Renal pelvis (tissue), 4 donors: Measurements from ENCODE around the gene FAM110A. TPM values are rescaled to one million over a fixed set of nuclear protein-coding genes. Genes with fewer than 3 reads are reported as not detected.
"Not testable (repeated sequence)": the region's sequence is repeated elsewhere in the genome, so short reads cannot be mapped to it uniquely, and the experiment has no call there.

Experiments used
- DNase-seq: peaks from one replicate; pipeline ENCODE4 v3.0.0-alpha.2; 2013
- polyA plus RNA-seq, 3 donors: library from polyadenylated mRNA; unstranded; fragments of 120-200 nt; gene quantifications; one replicate each; pipeline ENCODE4 v1.2.1, GENCODE V29; 2013; ENCODE audit not compliant: insufficient read length in 3 of 3

The FAM110A gene
- polyA plus RNA-seq, 3 donors: 9.6 to 12.0 (median 12.0) TPM

DNA sequence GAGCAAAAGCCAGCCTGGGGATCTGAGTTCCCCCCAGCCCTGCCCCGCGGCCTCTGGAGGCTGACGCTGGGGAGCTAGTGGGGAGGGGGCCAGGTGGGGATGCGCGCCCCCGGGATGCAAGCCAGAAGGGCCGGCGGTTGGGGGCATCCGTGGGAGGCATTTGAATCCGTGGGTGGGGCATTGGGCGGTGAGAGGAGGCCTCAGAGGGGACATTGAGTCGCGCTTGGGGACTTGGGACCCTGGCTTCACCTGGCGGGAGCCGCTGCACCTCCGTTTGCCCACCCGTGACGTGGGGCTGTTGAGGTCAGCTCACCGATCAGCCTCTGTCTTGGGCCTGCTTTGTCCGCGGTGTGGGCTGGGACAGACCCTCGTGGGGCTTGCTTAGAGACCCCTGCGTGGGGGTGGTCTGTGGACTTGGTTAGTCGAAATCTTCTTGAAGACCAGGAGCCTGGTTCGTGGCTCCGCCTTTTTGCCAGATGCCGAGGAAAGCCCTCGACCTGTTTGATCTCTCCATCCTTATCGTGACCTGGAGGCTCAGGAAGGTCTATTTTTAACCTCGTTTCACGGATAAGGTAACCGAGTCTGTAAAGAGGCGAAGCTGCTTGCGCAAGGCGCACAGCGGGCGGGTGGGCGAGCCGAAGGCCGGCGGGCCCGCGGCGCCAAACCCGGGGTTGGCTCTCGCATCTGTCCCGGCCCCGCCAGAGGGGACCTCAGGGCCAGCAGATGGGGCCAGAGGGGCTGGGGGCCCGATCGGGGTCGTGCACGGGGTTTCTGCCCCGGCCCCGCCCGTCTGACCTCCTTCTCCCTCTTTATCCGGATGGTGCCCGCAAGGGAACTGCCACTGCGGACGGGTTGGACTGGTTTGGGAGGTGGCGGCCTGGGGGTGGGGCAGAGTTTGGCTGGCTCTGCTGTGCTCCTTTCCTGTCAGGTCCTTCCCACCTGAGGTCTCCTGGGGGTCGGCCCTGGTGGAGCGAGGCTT is 8.3 kb downstream of the FAM110A start:
- DNase-seq: no peak

DNA sequence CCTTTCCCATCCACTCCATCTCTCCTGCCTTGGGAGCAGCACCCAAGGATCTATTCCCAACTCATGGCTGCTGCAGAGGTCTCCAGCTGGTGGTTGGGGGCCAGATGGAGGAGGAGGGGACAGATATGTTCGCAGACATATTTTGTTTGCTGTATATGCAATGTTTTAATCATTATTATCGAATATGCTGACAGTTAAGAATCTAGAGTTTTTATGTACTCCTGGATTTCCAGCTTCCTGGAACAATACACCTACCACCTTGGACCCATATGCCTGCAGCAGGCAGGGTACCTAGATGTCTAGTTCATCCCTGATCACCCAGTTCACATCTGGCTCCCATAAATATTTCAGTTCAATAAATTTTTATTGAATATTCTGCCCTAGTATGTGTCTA is 9.0 kb downstream of the FAM110A start:
- DNase-seq: no peak

DNA sequence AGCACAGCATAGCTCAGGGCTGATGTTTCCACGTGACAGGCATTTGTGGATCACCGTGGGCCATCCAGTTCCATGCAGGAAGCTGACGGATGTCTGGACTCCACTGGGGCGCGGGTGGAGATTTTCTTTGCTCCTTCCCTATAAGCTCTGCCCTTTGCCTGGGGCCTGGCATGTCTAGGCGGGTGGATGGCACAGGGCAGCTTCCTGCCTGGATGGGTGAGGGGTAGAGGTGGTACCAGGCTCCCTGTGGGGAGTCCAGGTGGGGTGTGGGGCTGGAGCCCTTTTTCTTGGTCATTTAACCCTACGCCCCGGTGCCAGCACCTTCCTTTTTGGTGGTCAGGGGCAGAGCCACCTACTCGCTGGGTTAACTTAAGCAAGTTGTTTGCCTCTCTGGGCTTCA is 10.4 kb downstream of the FAM110A start:
- DNase-seq: no peak

DNA sequence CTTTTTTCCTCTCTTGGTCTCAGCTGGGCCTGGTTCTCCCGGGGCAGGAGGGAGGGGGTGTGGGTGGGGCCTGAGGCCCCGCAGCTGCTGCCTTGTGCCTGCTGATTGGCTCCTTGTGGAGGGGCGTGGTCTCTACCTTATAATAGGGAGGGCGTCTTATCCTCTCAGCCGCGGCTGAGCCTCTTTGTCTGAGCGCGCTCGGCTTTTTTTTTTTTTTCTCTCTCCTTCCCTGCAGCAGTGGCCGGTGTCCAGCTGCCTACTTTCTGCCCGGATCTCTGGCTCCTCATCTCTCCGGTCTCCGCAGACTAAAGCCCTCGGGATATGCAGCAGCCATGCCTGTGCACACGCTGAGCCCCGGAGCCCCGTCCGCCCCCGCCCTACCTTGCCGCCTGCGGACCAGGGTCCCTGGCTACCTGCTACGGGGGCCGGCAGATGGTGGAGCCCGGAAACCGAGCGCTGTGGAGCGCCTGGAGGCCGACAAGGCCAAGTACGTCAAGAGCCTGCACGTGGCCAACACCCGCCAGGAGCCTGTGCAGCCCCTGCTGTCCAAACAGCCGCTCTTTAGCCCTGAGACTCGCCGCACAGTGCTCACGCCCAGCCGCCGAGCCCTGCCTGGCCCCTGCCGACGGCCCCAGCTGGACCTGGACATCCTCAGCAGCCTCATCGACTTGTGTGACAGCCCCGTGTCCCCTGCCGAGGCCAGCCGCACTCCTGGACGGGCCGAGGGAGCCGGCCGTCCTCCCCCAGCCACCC is 11.1 kb downstream of the FAM110A start:
- peak; percentile 92 for DNase-seq

DNA sequence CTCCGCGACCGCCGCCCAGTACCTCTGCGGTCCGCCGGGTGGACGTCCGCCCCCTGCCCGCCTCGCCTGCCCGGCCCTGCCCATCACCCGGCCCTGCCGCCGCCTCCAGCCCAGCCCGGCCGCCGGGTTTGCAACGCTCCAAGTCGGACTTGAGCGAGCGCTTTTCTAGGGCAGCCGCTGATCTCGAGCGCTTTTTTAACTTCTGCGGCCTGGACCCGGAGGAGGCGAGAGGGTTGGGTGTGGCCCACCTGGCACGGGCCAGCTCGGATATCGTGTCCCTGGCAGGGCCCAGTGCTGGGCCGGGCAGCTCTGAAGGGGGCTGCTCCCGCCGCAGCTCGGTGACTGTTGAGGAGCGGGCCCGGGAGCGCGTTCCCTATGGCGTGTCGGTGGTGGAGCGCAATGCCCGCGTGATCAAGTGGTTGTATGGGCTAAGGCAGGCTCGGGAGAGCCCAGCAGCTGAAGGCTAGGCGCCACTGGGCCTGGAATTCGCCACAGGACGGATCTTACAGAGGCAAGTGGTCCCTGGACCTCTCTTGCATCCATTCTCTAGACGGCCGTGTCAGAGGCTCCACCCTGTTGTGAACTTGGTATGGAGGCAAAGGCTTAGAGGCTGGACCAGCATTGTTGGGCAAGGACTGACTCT is 11.8 kb downstream of the FAM110A start:
- no peak for DNase-seq

DNA sequence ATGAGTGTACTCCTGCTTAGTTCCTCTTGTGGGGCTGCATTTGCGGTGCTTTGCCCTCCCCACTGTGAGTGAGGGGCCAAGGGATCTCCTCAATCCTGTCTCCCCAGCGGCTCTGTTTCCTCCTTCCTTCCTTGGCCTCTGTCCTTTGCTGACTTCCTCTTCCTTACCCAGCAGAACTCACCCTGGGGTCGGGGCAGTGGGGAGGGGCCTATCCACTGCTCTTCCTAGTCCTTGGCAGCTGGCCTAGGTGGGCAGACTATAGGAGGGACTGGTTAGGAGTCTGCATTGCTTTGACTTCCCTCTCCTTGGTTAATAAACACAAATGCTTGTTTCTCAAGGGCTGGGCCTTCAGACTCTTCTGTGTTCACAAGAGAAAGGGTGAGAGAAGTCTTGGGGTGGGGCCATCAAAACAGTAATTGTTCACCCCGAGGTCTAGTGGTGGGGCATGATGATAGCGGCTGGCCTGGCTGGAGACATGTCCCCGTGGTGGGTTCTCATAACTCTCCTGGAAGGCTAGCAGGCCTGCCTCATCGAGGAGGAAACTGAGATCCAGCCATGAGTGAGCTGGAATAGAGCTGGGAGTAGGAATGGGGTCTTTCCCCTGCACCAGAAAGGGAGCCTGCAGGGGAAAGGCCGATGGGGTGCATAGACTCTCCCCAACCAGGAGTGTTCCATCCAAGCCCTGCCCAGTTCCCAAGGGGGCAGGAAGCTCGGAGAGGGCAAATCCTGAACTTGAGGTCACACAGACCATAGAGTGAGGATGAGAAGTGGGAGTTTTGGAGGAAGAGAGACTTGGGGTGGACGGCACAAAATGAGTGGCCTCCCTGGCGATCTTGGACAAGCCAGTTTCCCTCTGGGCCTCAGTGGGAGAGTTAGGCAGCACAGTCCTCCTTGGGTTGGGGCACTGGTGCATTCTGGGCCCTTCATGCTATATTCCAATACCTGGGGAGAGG is 12.7 kb downstream of the FAM110A start:
- no peak for DNase-seq

DNA sequence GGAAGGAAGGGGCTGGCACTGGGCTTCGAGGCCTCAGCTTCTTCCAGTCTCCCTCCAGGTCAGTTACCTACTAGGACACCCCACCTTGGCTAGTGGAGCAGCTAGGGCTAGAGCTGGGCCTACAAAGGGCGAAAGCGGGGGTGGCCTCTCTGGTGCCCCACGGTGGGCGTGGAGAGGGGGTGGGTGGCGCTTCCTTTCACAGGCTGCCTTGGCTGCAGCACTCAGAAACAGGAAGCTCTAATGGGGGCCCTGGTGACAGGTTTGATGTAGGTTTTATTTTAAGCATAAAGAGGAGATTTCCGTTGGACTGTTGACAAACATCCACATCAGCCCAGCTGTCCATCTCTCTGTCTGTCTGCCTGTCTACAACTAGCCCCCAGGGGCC is 13.4 kb downstream of the FAM110A start:
- DNase-seq: no peak

DNA sequence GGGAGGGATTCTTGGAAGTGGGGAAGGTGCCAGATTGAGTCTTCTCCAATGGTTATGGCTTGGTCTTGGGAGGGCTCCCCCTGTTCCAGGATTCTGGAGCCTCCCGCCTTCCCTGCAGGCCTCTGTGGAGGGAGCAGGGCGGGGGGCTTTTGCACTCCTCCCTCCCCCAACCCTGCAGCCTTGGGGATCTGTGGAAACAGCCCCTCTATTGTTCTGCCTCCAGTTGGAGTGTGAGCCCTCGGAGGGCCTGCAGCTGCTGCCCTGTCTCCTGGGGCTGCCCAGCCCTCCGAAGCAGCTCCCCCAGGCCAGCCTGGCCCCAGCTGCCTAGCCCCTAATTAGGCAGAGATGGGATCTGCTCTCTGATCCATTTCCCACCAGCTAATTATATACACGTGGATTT is 14.7 kb downstream of the FAM110A start:
- no peak for DNase-seq

DNA sequence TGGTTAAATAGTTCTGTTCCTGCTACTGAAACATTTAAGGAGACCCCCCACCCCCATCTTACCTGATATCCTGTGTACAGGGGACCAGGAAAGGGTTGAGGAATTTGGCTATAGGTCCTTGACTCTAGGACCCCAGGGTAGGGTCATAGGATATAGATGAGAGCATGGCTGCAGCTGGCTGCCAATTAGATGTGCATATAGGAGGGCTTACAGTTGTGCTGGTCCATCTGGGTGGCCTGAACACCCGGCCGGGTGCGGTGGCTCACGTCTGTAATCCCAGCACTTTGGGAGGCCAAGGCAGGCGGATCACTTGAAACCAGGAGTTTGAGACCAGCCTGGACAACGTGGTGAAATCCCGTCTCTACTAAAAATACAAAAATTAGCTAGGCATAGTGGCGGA is 15.2 kb downstream of the FAM110A start:
- not testable (repeated sequence) for DNase-seq

DNA sequence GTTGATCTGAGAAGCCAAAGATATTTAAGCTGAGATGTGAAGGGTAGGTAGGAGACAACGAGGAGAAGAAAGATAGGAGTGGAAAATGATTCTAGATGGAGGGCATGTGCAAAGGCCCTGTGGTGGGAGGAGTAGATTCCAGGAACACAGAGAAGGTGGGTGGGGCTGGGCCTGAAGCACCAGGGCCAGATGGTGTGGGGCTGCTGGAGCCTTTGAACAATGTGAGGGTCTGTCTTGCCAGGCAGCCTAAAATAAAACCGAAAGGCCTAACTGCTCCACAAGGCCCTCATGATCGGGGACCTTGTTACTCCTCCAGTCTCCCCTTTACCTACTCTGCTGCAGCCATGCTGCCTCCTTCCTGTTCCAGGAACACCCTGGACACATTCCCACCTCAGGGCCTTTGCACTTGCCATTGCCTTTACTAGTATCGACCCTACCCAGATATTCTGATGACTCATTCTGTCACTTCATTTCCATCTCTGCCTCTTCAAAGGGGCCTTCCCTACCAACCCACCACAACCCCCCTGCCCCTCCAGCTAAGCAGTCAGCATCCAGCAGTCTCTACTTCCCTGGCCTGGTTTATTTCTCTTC is 20.0 kb downstream of the FAM110A start:
- no peak for DNase-seq

DNA sequence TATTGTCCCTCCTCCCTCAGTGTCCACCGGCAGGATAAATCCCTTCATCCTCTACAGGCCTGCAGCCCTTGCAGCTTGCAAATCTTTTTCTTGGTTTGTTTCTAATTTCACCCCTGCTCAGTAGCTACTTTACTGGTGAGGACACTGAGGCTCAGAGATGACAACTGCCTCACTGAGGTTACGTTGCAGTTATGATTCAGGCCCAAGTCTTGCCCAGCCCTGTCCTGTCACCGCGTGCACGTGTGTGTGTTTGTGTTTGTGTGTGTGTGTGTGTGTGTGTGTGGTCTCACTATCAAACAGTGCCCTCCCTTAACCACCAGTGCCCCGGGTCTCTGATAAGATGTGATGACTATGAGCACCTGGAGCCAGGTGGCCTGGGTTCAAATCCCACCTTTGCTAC is 21.1 kb downstream of the FAM110A start:
- DNase-seq: no peak

DNA sequence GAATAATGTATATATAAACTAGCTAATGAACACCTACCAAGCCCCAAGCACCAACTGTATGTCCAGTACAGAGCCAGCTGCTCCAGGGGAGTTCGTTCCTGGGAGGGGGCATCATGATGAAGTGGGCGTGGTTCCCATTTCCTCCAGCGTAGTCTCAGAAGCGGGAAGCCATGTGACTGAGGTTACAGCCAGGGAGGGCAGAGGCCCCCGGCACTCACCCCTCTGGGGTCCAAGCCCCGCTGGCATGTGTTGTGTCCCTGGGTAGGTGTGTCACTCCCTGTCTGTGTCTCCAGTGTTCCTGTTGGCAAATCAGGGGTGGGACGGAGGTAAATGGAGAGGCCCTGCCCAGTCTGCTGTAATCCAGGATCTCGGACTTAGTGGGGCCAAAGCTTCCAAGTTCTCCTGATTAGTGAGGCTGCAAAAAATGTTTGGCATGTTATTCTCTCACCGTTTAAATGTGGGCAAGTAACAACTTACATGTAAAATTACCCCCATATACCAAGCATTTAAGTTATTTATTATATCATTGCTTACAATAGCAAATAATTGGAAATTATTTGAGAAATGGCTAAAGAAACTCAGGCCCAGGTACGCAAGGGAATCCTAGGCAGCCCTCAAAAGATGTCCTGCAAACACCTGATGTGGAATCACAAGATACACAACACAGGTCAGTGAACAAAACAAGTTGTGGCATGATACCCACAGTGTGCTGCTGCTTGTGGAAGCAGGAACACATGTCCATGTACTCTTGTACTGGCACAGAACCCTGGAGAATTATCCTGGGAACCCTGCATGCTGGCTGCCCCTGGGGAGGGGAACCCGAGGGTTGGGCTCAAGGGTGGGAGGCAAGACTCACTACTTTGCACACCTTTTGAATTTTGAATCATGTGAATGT is 22.2 kb downstream of the FAM110A start:
- no peak for DNase-seq

DNA sequence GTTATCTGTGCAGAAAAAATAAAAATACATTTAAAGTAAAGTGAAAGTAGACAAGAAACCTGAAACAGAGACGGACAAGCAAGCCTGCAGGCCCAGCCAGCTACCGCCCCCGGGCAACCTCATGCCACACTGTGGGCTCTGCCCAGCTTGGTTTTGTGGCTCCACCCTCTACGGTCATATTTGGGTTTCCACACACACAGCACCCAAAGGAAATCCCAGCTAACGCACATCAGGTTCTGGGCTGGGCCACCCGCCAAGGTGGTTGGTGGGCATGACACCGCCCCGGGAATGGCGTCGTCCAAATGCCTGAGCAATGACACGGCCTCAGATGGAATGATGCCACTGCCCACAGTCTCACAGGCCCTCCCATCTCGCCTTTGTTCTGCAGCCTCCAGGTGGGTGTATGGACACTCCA is 22.9 kb downstream of the FAM110A start:
- DNase-seq: no peak

DNA sequence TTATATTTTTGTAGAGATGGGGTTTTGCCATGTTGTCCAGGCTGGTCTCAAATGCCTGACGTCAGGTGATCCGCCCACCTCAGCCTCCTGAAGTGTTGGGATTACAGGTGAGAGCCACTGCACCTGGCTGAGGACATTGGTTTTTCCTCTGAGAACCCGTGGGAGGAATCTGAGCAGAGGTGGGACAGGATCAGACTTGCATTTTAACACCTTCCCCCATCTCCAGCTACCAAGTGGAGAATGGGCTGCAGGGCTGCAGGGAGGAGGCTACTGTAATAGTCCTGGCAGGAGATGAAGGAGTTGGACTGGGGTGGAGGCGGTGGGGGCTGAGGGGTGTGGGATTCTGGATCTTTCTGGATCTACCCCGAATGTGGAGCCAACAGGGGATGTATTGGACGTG is 24.5 kb downstream of the FAM110A start:
- DNase-seq: no peak

DNA sequence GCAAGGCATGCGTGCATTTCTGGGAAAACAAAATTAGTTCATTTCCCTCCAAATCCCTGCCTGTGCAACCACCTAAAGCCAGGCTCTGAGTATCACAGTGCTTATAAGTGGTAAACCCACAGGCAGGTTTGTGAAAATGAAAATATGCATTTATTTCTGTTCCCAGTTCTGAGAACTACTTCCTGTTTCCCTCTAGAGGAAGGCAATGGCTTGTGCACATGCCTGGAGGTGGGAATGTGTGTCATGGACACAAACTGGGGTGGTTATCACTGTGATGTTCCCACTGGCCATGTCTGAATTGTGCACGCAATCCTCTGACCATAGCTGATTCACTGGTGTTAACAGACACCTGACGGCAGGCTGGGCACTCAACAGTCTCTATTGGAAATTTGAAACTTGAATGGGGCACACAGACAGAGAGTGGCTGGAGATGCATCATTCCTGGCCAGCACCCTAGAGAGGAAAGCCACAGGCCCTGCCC is 26.3 kb downstream of the FAM110A start:
- DNase-seq: no peak

DNA sequence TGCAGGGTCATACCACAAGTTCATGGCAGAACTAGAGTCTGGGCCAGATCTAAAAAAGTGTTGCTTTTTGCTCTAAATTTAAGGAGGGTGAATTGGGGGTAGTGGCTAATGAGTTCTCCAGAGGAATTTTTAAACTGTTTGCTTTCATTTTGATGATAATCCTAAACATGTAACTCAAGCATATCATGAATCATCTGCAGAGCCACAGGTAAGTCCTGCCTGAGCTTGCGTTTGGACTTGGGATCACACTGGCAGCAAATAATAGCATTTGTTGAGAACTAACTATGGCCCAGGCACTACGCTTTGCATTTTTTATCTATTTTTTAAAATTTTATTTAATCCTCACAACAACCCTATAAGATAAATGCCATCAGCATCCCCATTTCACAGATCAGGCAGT is 27.4 kb downstream of the FAM110A start:
- no peak for DNase-seq

DNA sequence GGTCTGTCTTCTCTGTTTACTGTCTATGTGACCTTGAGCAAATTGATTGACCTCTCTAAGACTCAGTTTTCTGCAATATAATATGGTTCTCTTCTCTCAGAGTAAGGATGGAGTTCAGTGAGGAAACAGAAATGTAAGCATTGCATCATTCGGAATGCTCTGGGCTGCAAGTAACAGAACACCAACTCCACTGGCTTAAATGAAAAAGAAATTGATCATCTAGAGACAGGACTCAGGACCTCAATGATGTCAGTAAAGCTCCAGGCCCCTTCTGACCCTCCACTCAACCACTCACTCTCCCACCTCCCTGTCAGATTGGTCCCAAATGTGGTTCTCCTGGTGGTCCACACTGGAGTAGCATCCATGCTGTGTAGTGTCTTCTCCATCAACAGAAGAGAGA is 31.9 kb downstream of the FAM110A start:
- DNase-seq: no peak

DNA sequence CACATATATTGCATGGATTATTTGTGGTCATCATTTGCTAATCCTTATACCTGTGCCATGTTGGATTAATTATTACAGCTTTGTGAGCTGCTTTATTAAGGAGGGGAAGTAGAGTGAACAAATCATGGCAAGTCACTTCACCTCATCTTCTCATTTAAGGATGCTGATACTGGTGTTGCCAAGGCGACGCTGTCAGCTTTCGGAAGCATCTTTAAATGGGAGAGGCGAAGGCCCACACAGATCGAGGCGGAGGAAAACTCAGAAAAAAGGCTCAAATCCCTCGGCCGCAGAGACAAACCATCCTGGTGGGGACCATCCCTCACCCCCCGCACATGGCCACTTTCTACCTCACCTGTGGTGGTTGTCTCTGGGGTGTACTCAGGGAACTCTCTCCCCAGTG is 34.8 kb downstream of the FAM110A start:
- no peak for DNase-seq

DNA sequence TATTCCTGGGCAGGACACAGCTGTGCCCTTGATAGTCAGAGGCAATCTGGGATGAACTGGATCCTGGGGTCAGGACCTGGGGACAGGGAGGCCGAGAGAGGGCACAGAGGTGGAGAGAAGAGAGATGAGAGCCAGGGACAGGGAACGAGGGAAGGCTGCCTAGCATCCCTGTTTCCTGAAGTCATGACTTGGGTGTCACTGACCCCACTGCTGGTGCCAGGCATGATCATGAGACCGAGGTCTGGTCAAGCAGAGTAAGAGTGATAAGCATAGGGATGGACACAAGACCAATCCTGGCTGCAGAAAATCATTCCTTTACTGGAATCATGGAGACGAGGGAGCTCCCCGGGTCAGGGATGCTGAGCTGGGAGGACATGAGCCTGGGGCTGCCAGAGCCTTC is 36.1 kb downstream of the FAM110A start:
- DNase-seq: no peak

DNA sequence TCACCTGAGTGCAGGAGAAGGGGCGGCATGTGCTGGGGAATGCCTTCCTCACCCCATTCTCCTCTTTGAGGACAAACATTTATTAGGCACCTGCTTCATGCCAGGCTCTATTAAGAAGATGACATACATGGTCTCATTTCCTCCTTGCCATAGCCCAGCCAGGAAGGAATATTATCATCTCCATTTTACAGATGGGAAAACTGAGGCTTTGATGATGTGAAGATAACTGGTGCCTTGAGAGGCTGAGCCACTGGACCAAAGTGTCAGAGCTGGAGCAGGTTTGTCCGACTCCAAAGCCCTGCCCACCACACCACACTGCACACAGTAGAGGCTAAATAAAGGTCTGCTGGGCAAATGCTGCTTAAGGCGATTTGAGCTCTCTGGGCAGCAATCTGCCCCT is 37.2 kb downstream of the FAM110A start:
- no peak for DNase-seq
